SK-N-SH (cell line): ENCODE results near the gene MARCHF10. TPM values are rescaled to one million over a fixed set of nuclear protein-coding genes. Genes with fewer than 3 reads are reported as not detected.
"Not testable (repeated sequence)": the region's sequence is repeated elsewhere in the genome, so short reads cannot be mapped to it uniquely, and the experiment has no call there.

Experiments used
- CTCF ChIA-PET: fragments of 300-600, 350-600 bp; formaldehyde crosslinking; extraction: SDS; loops from one replicate; lab custom pipeline; 2021; lab: Yijun Ruan, JAX
- POLR2A ChIA-PET: fragments of 350-600 bp; sonication (Branson Sonifier 250); formaldehyde crosslinking; extraction: SDS; loops from one replicate; lab custom pipeline; 2020; ENCODE audit warnings: antibody characterized with exemption, inconsistent platforms; lab: Yijun Ruan, JAX
- DNase-seq: peaks from one replicate; pipeline ENCODE4 v3.0.0; 2012
- H2AFZ ChIP-seq: fragments of 200-600 bp; sonication (generic); 2 replicates; pipeline ENCODE4 v1.8.1; 2016; ENCODE audit warnings: antibody characterized with exemption, mild to moderate bottlenecking, low read depth
- H3F3A ChIP-seq: fragments of 200-600 bp; sonication (generic); replicated peaks from 2 replicates; pipeline ENCODE3; 2016; ENCODE audit warnings: antibody characterized with exemption, mild to moderate bottlenecking; ENCODE audit not compliant: insufficient read depth
- H3K27ac ChIP-seq, 2 experiments: fragments of 200-500 bp in 1 of 2; fragments of 200-600 bp in 1 of 2; sonication (Bioruptor generic) in 1 of 2; sonication (generic), shearing (Covaris generic) in 1 of 2; 2 replicates each; pipeline versions ENCODE4 v1.5.1 to v1.6.1; 2014 to 2016; ENCODE audit warnings: low read depth in 2 of 2, inconsistent platforms in 1 of 2, low read length in 1 of 2, mild to moderate bottlenecking in 1 of 2, mixed read lengths in 1 of 2
- H3K27me3 ChIP-seq: fragments of 200-600 bp; sonication (generic), shearing (Covaris generic); 2 replicates; pipeline ENCODE4 v1.6.1; 2016; ENCODE audit warnings: mixed run types; ENCODE audit not compliant: insufficient read depth
- H3K36me3 ChIP-seq, 2 experiments: fragments of 200-500 bp in 1 of 2; fragments of 200-600 bp in 1 of 2; sonication (Bioruptor generic) in 1 of 2; sonication (generic) in 1 of 2; replicated peaks in 1 of 2; 2 replicates each; pipeline versions ENCODE3 to v1.5.1; 2014 to 2016; ENCODE audit warnings: low read length in 1 of 2, mild to moderate bottlenecking in 1 of 2; ENCODE audit not compliant: insufficient read depth in 2 of 2, control insufficient read depth in 1 of 2
- H3K4me1 ChIP-seq, 2 experiments: fragments of 200-500 bp in 1 of 2; fragments of 200-600 bp in 1 of 2; sonication (Bioruptor generic) in 1 of 2; sonication (generic), shearing (Covaris generic) in 1 of 2; 2 replicates each; pipeline versions ENCODE4 v1.5.1 to v1.6.1; 2014 to 2016; ENCODE audit warnings: low read depth in 1 of 2, low read length in 1 of 2, mixed run types in 1 of 2; ENCODE audit not compliant: insufficient read depth in 2 of 2, control insufficient read depth in 1 of 2
- H3K4me2 ChIP-seq: fragments of 200-600 bp; sonication (generic), shearing (Covaris generic); 2 replicates; pipeline ENCODE4 v1.6.1; 2017; ENCODE audit warnings: mixed run types
- H3K4me3 ChIP-seq, 2 experiments: fragments of 200-500 bp in 1 of 2; fragments of 200-600 bp in 1 of 2; sonication (Bioruptor generic) in 1 of 2; sonication (generic), shearing (Covaris generic) in 1 of 2; 2 replicates each; pipeline versions ENCODE4 v1.5.1 to v1.8.1; 2014 to 2016; ENCODE audit warnings: low read depth in 2 of 2, inconsistent platforms in 1 of 2, low read length in 1 of 2, mild to moderate bottlenecking in 1 of 2, mixed read lengths in 1 of 2, moderate library complexity in 1 of 2
- H3K79me2 ChIP-seq: fragments of 200-600 bp; sonication (generic); 2 replicates; pipeline ENCODE4 v1.8.1; 2017; ENCODE audit warnings: mild to moderate bottlenecking; ENCODE audit not compliant: insufficient read depth
- H3K9ac ChIP-seq: fragments of 200-600 bp; sonication (generic); 2 replicates; pipeline ENCODE4 v1.6.1; 2017; ENCODE audit warnings: mixed run types
- H3K9me2 ChIP-seq: fragments of 200-600 bp; sonication (generic); 2 replicates; pipeline ENCODE4 v1.6.1; 2017; ENCODE audit warnings: mixed run types
- H3K9me3 ChIP-seq: fragments of 200-600 bp; sonication (generic); 2 replicates; pipeline ENCODE4 v1.6.1; 2017; ENCODE audit warnings: mixed run types, mild to moderate bottlenecking, moderate library complexity
- H4K20me1 ChIP-seq: fragments of 200-600 bp; sonication (generic); 2 replicates; pipeline ENCODE4 v1.6.1; 2017; ENCODE audit warnings: mild to moderate bottlenecking, mixed run types; ENCODE audit not compliant: insufficient read depth
- CTCF ChIP-seq: fragments of 200-600 bp; sonication (generic); IDR thresholded peaks from 2 replicates; pipeline ENCODE4 v1.6.1; 2017; ENCODE audit warnings: antibody characterized with exemption, mild to moderate bottlenecking, moderate library complexity
- GABPA ChIP-seq: IDR thresholded peaks from 2 replicates; pipeline ENCODE4 v1.4.0; 2012; ENCODE audit warnings: low read depth, mild to moderate bottlenecking
- NRF1 ChIP-seq: IDR thresholded peaks from 2 replicates; pipeline ENCODE4 v1.6.1; 2012; ENCODE audit warnings: low read depth, mild to moderate bottlenecking, low read length
- SIN3A ChIP-seq: IDR thresholded peaks from 2 replicates; pipeline ENCODE4 v1.6.1; 2012; ENCODE audit warnings: low read depth, mild to moderate bottlenecking, low read length, moderate library complexity, borderline replicate concordance
- TCF12 ChIP-seq: IDR thresholded peaks from 2 replicates; pipeline ENCODE4 v1.4.0; 2012
- YY1 ChIP-seq: IDR thresholded peaks from 2 replicates; pipeline ENCODE4 v1.4.0; 2012; ENCODE audit warnings: low read depth, mild to moderate bottlenecking
- ZBTB33 ChIP-seq: IDR thresholded peaks from 2 replicates; pipeline ENCODE4 v1.4.0; 2012; ENCODE audit warnings: low read depth, borderline replicate concordance
- WGBS: methylation state at CpG from one replicate; pipeline ENCODE4 v1.1.6; 2017; ENCODE audit warnings: low lambda C conversion rate; 5-methylcytosine and 5-hydroxymethylcytosine counted together
- polyA plus RNA-seq, 3 experiments: library from polyadenylated mRNA; depleted of rRNA; stranded (reverse); fragments of >200 nt; gene quantifications; 2 replicates each; pipeline ENCODE4 v1.2.3, GENCODE V29; 2012

The MARCHF10 gene
- polyA plus RNA-seq, 1 of the 3 experiments (the other 2 are of a cell fraction), result 0.16 TPM

- no peak for TF ChIP-seq CTCF
- peak; percentile 96 for TF ChIP-seq TCF12
- TF ChIP-seq GABPA, result no peak
- TF ChIP-seq ZBTB33, result peak; percentile 31; the same call in 1 of the 2 replicates
- TF ChIP-seq SIN3A, result no peak
Measured at GRCh38 chr17:62787366-62787765, 20.7 kb downstream of the MARCHF10 start (continued).

GRCh38 chr17:62786646-62787045, 21.5 kb downstream of the MARCHF10 start:
- peak overlapping the region; percentile 32 for H3K4me2 ChIP-seq
- TF ChIP-seq NRF1 (no peak), YY1 (no peak)
- no peaks in the 10 kb centered on the region for H3K79me2 ChIP-seq
- ChIA-PET POLR2A (no interaction called here), CTCF (no interaction called here)
- no peak overlapping the region for H3K4me3 ChIP-seq
- no peaks in the 10 kb centered on the region for H3K36me3 ChIP-seq
- peak overlapping the region; percentile 18; the same call in 1 of the 2 replicates for H3K9ac ChIP-seq
- peaks cover 38% of the 10 kb centered on the region for H3F3A ChIP-seq
- DNase-seq, result no peak
- 93% methylated on average over 2 of the region's 2 CpGs for WGBS
- no peaks in the 10 kb centered on the region for H3K9me2 ChIP-seq
- peaks cover 3 to 19% of the 10 kb centered on the region in 2 experiments for H3K4me1 ChIP-seq
- peak overlapping the region; percentile 23 to 68; a peak in 3 of 4 replicates for H3K27ac ChIP-seq
- no peaks in the 10 kb centered on the region for H3K9me3 ChIP-seq
- no peaks in the 10 kb centered on the region for H4K20me1 ChIP-seq
- no peaks in the 10 kb centered on the region for H3K27me3 ChIP-seq
- no peak overlapping the region for H2AFZ ChIP-seq

- H3K4me3 ChIP-seq, H3K4me2 ChIP-seq, H3K9me3 ChIP-seq, H3K27me3 ChIP-seq, H3K79me2 ChIP-seq, DNase-seq, H4K20me1 ChIP-seq, H3K36me3 ChIP-seq, H2AFZ ChIP-seq, H3K27ac ChIP-seq, POLR2A ChIA-PET, H3K9ac ChIP-seq, CTCF ChIA-PET, H3K9me2 ChIP-seq: not testable (repeated sequence)
- H3K4me1 ChIP-seq, result peaks cover 3 to 17% of the 10 kb centered on the region in 2 experiments
- peaks cover 32% of the 10 kb centered on the region for H3F3A ChIP-seq
- WGBS, result 97% methylated on average over 1 of the region's 1 CpG
Measured at GRCh38 chr17:62785983-62786382, 22.1 kb downstream of the MARCHF10 start.
